MG63 (cell line): ENCODE measurements around the gene SPOCK1. TPM values are rescaled to one million over a fixed set of nuclear protein-coding genes. Genes with fewer than 3 reads are reported as not detected.

Experiments used
- DNase-seq: peaks from one replicate; pipeline ENCODE4 v3.0.0-alpha.2; 2020
- H3K27me3 ChIP-seq: fragments of 250-450 bp; sonication (Bioruptor Pico); 2 replicates; pipeline ENCODE4 v1.5.1; 2020; ENCODE audit warnings: mild to moderate bottlenecking, moderate library complexity
- H3K36me3 ChIP-seq: fragments of 250-450 bp; sonication (Bioruptor Pico); 2 replicates; pipeline ENCODE4 v1.5.1; 2020; ENCODE audit warnings: mild to moderate bottlenecking, moderate library complexity
- H3K4me3 ChIP-seq: fragments of 250-450 bp; sonication (Bioruptor Pico); 2 replicates; pipeline ENCODE4 v1.5.1; 2020; ENCODE audit warnings: mild to moderate bottlenecking, moderate library complexity
- H3K9me3 ChIP-seq: fragments of 250-450 bp; sonication (Bioruptor Pico); 2 replicates; pipeline ENCODE4 v1.5.1; 2020; ENCODE audit warnings: mild to moderate bottlenecking, moderate library complexity
- total RNA-seq: library from RNA; depleted of rRNA; stranded (reverse); fragments of >200 nt; shearing (Covaris generic); gene quantifications from 2 replicates; pipeline ENCODE4 v1.2.3, GENCODE V29; 2014; ENCODE audit warnings: low replicate concordance

The SPOCK1 gene
- total RNA-seq, 1 experiment from 2014 or later = 92.3 TPM

GRCh38 chr5:137212471-137212870, 286.7 kb downstream of the SPOCK1 start:
- Histone ChIP-seq H3K36me3 (no peaks in the 10 kb centered on the region), H3K27me3 (no peaks in the 10 kb centered on the region), H3K4me3 (no peak overlapping the region), H3K9me3 (no peaks in the 10 kb centered on the region)
- DNase-seq = no peak

- H3K36me3 ChIP-seq = no peaks in the 10 kb centered on the region
- no peak overlapping the region for H3K4me3 ChIP-seq
- no peak for DNase-seq
- no peaks in the 10 kb centered on the region for H3K9me3 ChIP-seq
- no peaks in the 10 kb centered on the region for H3K27me3 ChIP-seq
Measured at GRCh38 chr5:137209232-137209809, 289.8 kb downstream of the SPOCK1 start.

GRCh38 chr5:137207023-137207760, 291.9 kb downstream of the SPOCK1 start:
- Histone ChIP-seq H3K27me3 (no peaks in the 10 kb centered on the region), H3K36me3 (no peaks in the 10 kb centered on the region), H3K4me3 (no peak overlapping the region), H3K9me3 (no peaks in the 10 kb centered on the region)
- no peak for DNase-seq

- H3K9me3 ChIP-seq = no peaks in the 10 kb centered on the region
- H3K27me3 ChIP-seq = no peaks in the 10 kb centered on the region
- no peaks in the 10 kb centered on the region for H3K36me3 ChIP-seq
- H3K4me3 ChIP-seq = no peak overlapping the region
- DNase-seq = peak; percentile 30
Measured at GRCh38 chr5:137206030-137206715, 293.0 kb downstream of the SPOCK1 start.

GRCh38 chr5:137205231-137206027, 293.7 kb downstream of the SPOCK1 start:
- Histone ChIP-seq H3K4me3 (no peak overlapping the region), H3K27me3 (no peaks in the 10 kb centered on the region)
- DNase-seq = peak; percentile 22

GRCh38 chr5:137203011-137203632, 296.0 kb downstream of the SPOCK1 start:
- H3K4me3 ChIP-seq = no peak overlapping the region
- no peaks in the 10 kb centered on the region for H3K27me3 ChIP-seq
- no peaks in the 10 kb centered on the region for H3K36me3 ChIP-seq
- DNase-seq = no peak
- no peaks in the 10 kb centered on the region for H3K9me3 ChIP-seq

More at GRCh38 chr5:137205231-137206027, 293.7 kb downstream of the SPOCK1 start:
- H3K9me3 ChIP-seq = no peaks in the 10 kb centered on the region
- H3K36me3 ChIP-seq = no peaks in the 10 kb centered on the region

GRCh38 chr5:137201876-137202275, 297.2 kb downstream of the SPOCK1 start:
- no peaks in the 10 kb centered on the region for H3K9me3 ChIP-seq

GRCh38 chr5:137200906-137201700, 298.0 kb downstream of the SPOCK1 start:
- DNase-seq = no peak
- Histone ChIP-seq H3K9me3 (no peaks in the 10 kb centered on the region), H3K36me3 (no peaks in the 10 kb centered on the region; the same call in 1 of the 2 replicates), H3K27me3 (no peaks in the 10 kb centered on the region), H3K4me3 (no peak overlapping the region)

More at GRCh38 chr5:137201876-137202275, 297.2 kb downstream of the SPOCK1 start:
- no peaks in the 10 kb centered on the region; the same call in 1 of the 2 replicates for H3K36me3 ChIP-seq
- DNase-seq = peak; percentile 72
- H3K4me3 ChIP-seq = no peak overlapping the region
- H3K27me3 ChIP-seq = no peaks in the 10 kb centered on the region

GRCh38 chr5:137199966-137200365, 299.2 kb downstream of the SPOCK1 start:
- H3K27me3 ChIP-seq = no peaks in the 10 kb centered on the region
- H3K4me3 ChIP-seq = no peak overlapping the region
- peak; percentile 28 for DNase-seq
- no peaks in the 10 kb centered on the region; the same call in 1 of the 2 replicates for H3K36me3 ChIP-seq
- no peaks in the 10 kb centered on the region for H3K9me3 ChIP-seq

GRCh38 chr5:137199201-137199600, 299.9 kb downstream of the SPOCK1 start:
- Histone ChIP-seq H3K4me3 (no peak overlapping the region), H3K9me3 (no peaks in the 10 kb centered on the region), H3K27me3 (no peaks in the 10 kb centered on the region), H3K36me3 (no peaks in the 10 kb centered on the region; the same call in 1 of the 2 replicates)
- no peak for DNase-seq

- peak; percentile 53 for DNase-seq
- Histone ChIP-seq H3K9me3 (no peaks in the 10 kb centered on the region), H3K4me3 (no peak overlapping the region), H3K36me3 (no peaks in the 10 kb centered on the region; the same call in 1 of the 2 replicates), H3K27me3 (no peaks in the 10 kb centered on the region)
Measured at GRCh38 chr5:137195483-137195882, 303.6 kb downstream of the SPOCK1 start.

- H3K27me3 ChIP-seq = no peaks in the 10 kb centered on the region
- DNase-seq = no peak
- H3K9me3 ChIP-seq = no peaks in the 10 kb centered on the region
- no peaks in the 10 kb centered on the region; the same call in 1 of the 2 replicates for H3K36me3 ChIP-seq
- H3K4me3 ChIP-seq = no peak overlapping the region
Measured at GRCh38 chr5:137194300-137194699, 304.8 kb downstream of the SPOCK1 start.

- peak; percentile 84 for DNase-seq
- H3K9me3 ChIP-seq = no peaks in the 10 kb centered on the region
- H3K4me3 ChIP-seq = no peak overlapping the region
- H3K36me3 ChIP-seq = no peaks in the 10 kb centered on the region; the same call in 1 of the 2 replicates
- no peaks in the 10 kb centered on the region for H3K27me3 ChIP-seq
Measured at GRCh38 chr5:137192293-137192743, 306.8 kb downstream of the SPOCK1 start.

- Histone ChIP-seq H3K27me3 (no peaks in the 10 kb centered on the region), H3K9me3 (no peaks in the 10 kb centered on the region), H3K4me3 (no peak overlapping the region), H3K36me3 (no peaks in the 10 kb centered on the region)
- DNase-seq = no peak
Measured at GRCh38 chr5:137191179-137191578, 307.9 kb downstream of the SPOCK1 start.

- H3K27me3 ChIP-seq = no peaks in the 10 kb centered on the region
- DNase-seq = no peak
- no peak overlapping the region for H3K4me3 ChIP-seq
- no peaks in the 10 kb centered on the region for H3K36me3 ChIP-seq
- no peaks in the 10 kb centered on the region for H3K9me3 ChIP-seq
Measured at GRCh38 chr5:137190441-137190840, 308.7 kb downstream of the SPOCK1 start.
